ENCODE measurements around the gene FAM161B.
"Not testable (repeated sequence)": the region's sequence is repeated elsewhere in the genome, so short reads cannot be mapped to it uniquely, and the experiment has no call there.

The FAM161B gene

GRCh38 chr14:73937012-73937411 is 12.9 kb downstream of the FAM161B start:
- no peak for DNase-seq

GRCh38 chr14:73936548-73936947 is 13.3 kb downstream of the FAM161B start:
- no peak for DNase-seq

GRCh38 chr14:73935666-73936065 is 14.2 kb downstream of the FAM161B start:
- no peak for DNase-seq

GRCh38 chr14:73924337-73924736 is 25.6 kb downstream of the FAM161B start:
- DNase-seq, result no peak

GRCh38 chr14:73919457-73919856 is 30.4 kb downstream of the FAM161B start:
- DNase-seq, result not testable (repeated sequence)

GRCh38 chr14:73916324-73916723 is 33.6 kb downstream of the FAM161B start:
- no peak for DNase-seq

- no peak for DNase-seq
Measured at GRCh38 chr14:73913256-73913655, 36.6 kb downstream of the FAM161B start.

GRCh38 chr14:73909681-73910080 is 40.2 kb downstream of the FAM161B start:
- no peak for DNase-seq

GRCh38 chr14:73903028-73903427 is 46.9 kb downstream of the FAM161B start:
- no peak for DNase-seq

GRCh38 chr14:73896521-73896920 is 53.4 kb downstream of the FAM161B start:
- DNase-seq, result no peak

GRCh38 chr14:73895939-73896338 is 54.0 kb downstream of the FAM161B start:
- DNase-seq, result no peak

GRCh38 chr14:73894180-73894687 is 55.7 kb downstream of the FAM161B start:
- not testable (repeated sequence) for DNase-seq

GRCh38 chr14:73889376-73889775 is 60.5 kb downstream of the FAM161B start:
- DNase-seq, result no peak

GRCh38 chr14:73888971-73889370 is 60.9 kb downstream of the FAM161B start:
- no peak for DNase-seq

- no peak for DNase-seq
Measured at GRCh38 chr14:73888460-73888725, 61.5 kb downstream of the FAM161B start.

GRCh38 chr14:73887694-73888459 is 62.0 kb downstream of the FAM161B start:
- DNase-seq, result no peak

GRCh38 chr14:73887318-73887616 is 62.6 kb downstream of the FAM161B start:
- no peak for DNase-seq

- peak; percentile 88 for DNase-seq
Measured at GRCh38 chr14:73886449-73887317, 63.2 kb downstream of the FAM161B start, which contains the start of gene ZNF410. TSS of gene ZNF410 (plus strand) at chr14:73886859. CDS start at chr14:73892176, 5,317 bp downstream.

GRCh38 chr14:73884438-73885190 is 65.3 kb downstream of the FAM161B start:
- no peak for DNase-seq

Data from activated CD4-positive, CD25-positive, alpha-beta regulatory T cell treated with anti-CD3 and anti-CD28 coated beads, Interleukin-2, amount 50 U/mL, for 72 hours (primary cell).